ENCODE results near the gene GOLGA6L7. TPM values are rescaled to one million over a fixed set of nuclear protein-coding genes. Genes with fewer than 3 reads are reported as not detected.

Gene GOLGA6L7
- total RNA-seq, 4 donors from 2014 or later = not detected

- WGBS = 83% methylated on average over 10 of the region's 14 CpGs
- Histone ChIP-seq H3K27ac (replicated peaks in 1 of 4) (no peak overlapping the region), H3K36me3 (no peaks in the 10 kb centered on the region), H3K27me3 (peaks cover 0 to 8% (median 0%) of the 10 kb centered on the region in 4 donors), H3K9me3 (no peaks in the 10 kb centered on the region), H3K4me3 (no peak overlapping the region), H3K4me1 (no peaks in the 10 kb centered on the region)
- TF ChIP-seq POLR2AphosphoS5 (IDR thresholded peaks at IDR 0.05) = no peak
- DNase-seq (ENCODE audit: extremely low spot score) = no peak
- intact Hi-C loops (cut with DNase I) = no loop called here
Measured at GRCh38 chr15:28876131-28876844, 27.8 kb upstream of the GOLGA6L7 start.

- Histone ChIP-seq H3K27me3 (peaks cover 0 to 8% (median 0%) of the 10 kb centered on the region in 4 donors), H3K4me3 (no peak overlapping the region), H3K4me1 (no peaks in the 10 kb centered on the region), H3K36me3 (no peaks in the 10 kb centered on the region), H3K9me3 (peaks cover 0 to 3% (median 0%) of the 10 kb centered on the region in 4 donors), H3K27ac (replicated peaks in 1 of 4) (no peak overlapping the region)
- intact Hi-C loops (cut with DNase I) = no loop called here
- no peak for DNase-seq (ENCODE audit: extremely low spot score)
- 88% methylated on average over 2 of the region's 4 CpGs for WGBS
- TF ChIP-seq EP300 (IDR thresholded peaks at IDR 0.05) (no peak), POLR2AphosphoS5 (IDR thresholded peaks at IDR 0.05) (no peak), POLR2A (IDR thresholded peaks at IDR 0.05; ENCODE audit: low read depth) (no peak)
Measured at GRCh38 chr15:28875461-28876000, 27.1 kb upstream of the GOLGA6L7 start.

GRCh38 chr15:28873585-28874190 is 25.2 kb upstream of the GOLGA6L7 start:
- no peaks in the 10 kb centered on the region for H3K4me1 ChIP-seq
- H3K27me3 ChIP-seq = peaks cover 0 to 12% (median 0%) of the 10 kb centered on the region in 4 donors
- peaks cover 0 to 3% (median 0%) of the 10 kb centered on the region in 4 donors for H3K9me3 ChIP-seq
- no peak overlapping the region for H3K4me3 ChIP-seq
- intact Hi-C loops (cut with DNase I) = no loop called here
- WGBS = 75% methylated on average over 9 of the region's 10 CpGs
- no peaks in the 10 kb centered on the region for H3K36me3 ChIP-seq
- TF ChIP-seq CTCF (IDR thresholded peaks at IDR 0.05) (no peak), POLR2A (IDR thresholded peaks at IDR 0.05; ENCODE audit: low read depth) (no peak), EP300 (IDR thresholded peaks at IDR 0.05) (no peak), POLR2AphosphoS5 (IDR thresholded peaks at IDR 0.05) (no peak)
- no peak overlapping the region for H3K27ac ChIP-seq (replicated peaks in 1 of 4)
- DNase-seq (ENCODE audit: extremely low spot score) = no peak

- intact Hi-C loops (cut with DNase I) = no loop called here
- 95% methylated on average over 5 of the region's 5 CpGs for WGBS
- Histone ChIP-seq H3K27me3 (peaks cover 0 to 12% (median 0%) of the 10 kb centered on the region in 4 donors), H3K4me1 (no peaks in the 10 kb centered on the region), H3K4me3 (no peak overlapping the region), H3K36me3 (no peaks in the 10 kb centered on the region), H3K9me3 (peaks cover 0 to 3% (median 0%) of the 10 kb centered on the region in 4 donors), H3K27ac (replicated peaks in 1 of 4) (no peak overlapping the region)
- TF ChIP-seq EP300 (IDR thresholded peaks at IDR 0.05) (no peak), POLR2A (IDR thresholded peaks at IDR 0.05; ENCODE audit: low read depth) (no peak), POLR2AphosphoS5 (IDR thresholded peaks at IDR 0.05) (no peak), CTCF (IDR thresholded peaks at IDR 0.05) (no peak)
- no peak for DNase-seq (ENCODE audit: extremely low spot score)
Measured at GRCh38 chr15:28873006-28873405, 24.6 kb upstream of the GOLGA6L7 start.

- intact Hi-C loops (cut with DNase I) = no loop called here
- H3K36me3 ChIP-seq = no peaks in the 10 kb centered on the region
- no peak overlapping the region for H3K27ac ChIP-seq (replicated peaks in 1 of 4)
- H3K4me1 ChIP-seq = no peaks in the 10 kb centered on the region
- DNase-seq (ENCODE audit: extremely low spot score) = no peak
- H3K4me3 ChIP-seq = no peak overlapping the region
- TF ChIP-seq CTCF (IDR thresholded peaks at IDR 0.05) (no peak), POLR2A (IDR thresholded peaks at IDR 0.05; ENCODE audit: low read depth) (no peak), EP300 (IDR thresholded peaks at IDR 0.05) (no peak), POLR2AphosphoS5 (IDR thresholded peaks at IDR 0.05) (no peak)
- H3K27me3 ChIP-seq = peaks cover 0 to 3% (median 0%) of the 10 kb centered on the region in 4 donors
- peaks cover 0 to 3% (median 0%) of the 10 kb centered on the region in 4 donors for H3K9me3 ChIP-seq
- 93% methylated on average over 3 of the region's 3 CpGs for WGBS
Measured at GRCh38 chr15:28871168-28871567, 22.7 kb upstream of the GOLGA6L7 start.

Measured in esophagus muscularis mucosa (tissue), 4 donors.